ENCODE data around the gene WNT4. TPM values are rescaled to one million over a fixed set of nuclear protein-coding genes. Genes with fewer than 3 reads are reported as not detected.
A peak's percentile ranks its signal among the peaks of the same experiment; 100 is the strongest.
"Not testable (repeated sequence)": the region's sequence is repeated elsewhere in the genome, so short reads cannot be mapped to it uniquely, and the experiment has no call there.

WNT4 gene
- total RNA-seq, 1 donor from 2014 or later = 7.7 TPM

GRCh38 chr1:22108339-22109105 lies 34.4 kb downstream of the WNT4 start:
- no peak for DNase-seq

- no peak for DNase-seq
Measured at GRCh38 chr1:22107126-22107525, 35.8 kb downstream of the WNT4 start.

GRCh38 chr1:22105611-22106207 lies 37.2 kb downstream of the WNT4 start:
- DNase-seq = peak; percentile 79

GRCh38 chr1:22104865-22105437 lies 37.9 kb downstream of the WNT4 start:
- DNase-seq = no peak

- no peak for DNase-seq
Measured at GRCh38 chr1:22104094-22104493, 38.8 kb downstream of the WNT4 start.

- no peak for DNase-seq
Measured at GRCh38 chr1:22102746-22103145, 40.2 kb downstream of the WNT4 start.

GRCh38 chr1:22101995-22102394 lies 40.9 kb downstream of the WNT4 start:
- DNase-seq = no peak

- no peak for DNase-seq
Measured at GRCh38 chr1:22101199-22101598, 41.7 kb downstream of the WNT4 start.

- DNase-seq = no peak
Measured at GRCh38 chr1:22100168-22100567, 42.7 kb downstream of the WNT4 start.

- no peak for DNase-seq
Measured at GRCh38 chr1:22098752-22099151, 44.1 kb downstream of the WNT4 start.

- DNase-seq = no peak
Measured at GRCh38 chr1:22096463-22096862, 46.4 kb downstream of the WNT4 start.

- no peak for DNase-seq
Measured at GRCh38 chr1:22096036-22096435, 46.9 kb downstream of the WNT4 start.

- DNase-seq = no peak
Measured at GRCh38 chr1:22093513-22093912, 49.4 kb downstream of the WNT4 start.

GRCh38 chr1:22092026-22092768 lies 50.7 kb downstream of the WNT4 start:
- DNase-seq = not testable (repeated sequence)

GRCh38 chr1:22090867-22091266 lies 52.0 kb downstream of the WNT4 start:
- DNase-seq = no peak

- DNase-seq = no peak
Measured at GRCh38 chr1:22089787-22090186, 53.1 kb downstream of the WNT4 start.

- no peak for DNase-seq
Measured at GRCh38 chr1:22089134-22089571, 53.7 kb downstream of the WNT4 start.

GRCh38 chr1:22088331-22088730 lies 54.6 kb downstream of the WNT4 start:
- DNase-seq = no peak

- no peak for DNase-seq
Measured at GRCh38 chr1:22080191-22080590, 62.7 kb downstream of the WNT4 start.

- DNase-seq = no peak
Measured at GRCh38 chr1:22078133-22078532, 64.8 kb downstream of the WNT4 start.

- DNase-seq = no peak
Measured at GRCh38 chr1:22077728-22078127, 65.2 kb downstream of the WNT4 start.

GRCh38 chr1:22076346-22076745 lies 66.6 kb downstream of the WNT4 start:
- no peak for DNase-seq

- no peak for DNase-seq
Measured at GRCh38 chr1:22075718-22076117, 67.2 kb downstream of the WNT4 start.

Data from tongue (tissue), 2 donors.